HL-60/S4 treated with phorbol 12-myristate 13-acetate at 8.2 ng/mL for 4 days and 3 days (cell line): Measurements from ENCODE around the gene HOXA11.

ENCODE experiments used
- in situ Hi-C: fragments of 300-500 bp; cut with MboI; formaldehyde crosslinking; loops from 2 replicates; pipeline ENCODE4 v1.15.0; 2022; ENCODE audit warnings: low sequenced_read_pairs

The HOXA11 gene

DNA sequence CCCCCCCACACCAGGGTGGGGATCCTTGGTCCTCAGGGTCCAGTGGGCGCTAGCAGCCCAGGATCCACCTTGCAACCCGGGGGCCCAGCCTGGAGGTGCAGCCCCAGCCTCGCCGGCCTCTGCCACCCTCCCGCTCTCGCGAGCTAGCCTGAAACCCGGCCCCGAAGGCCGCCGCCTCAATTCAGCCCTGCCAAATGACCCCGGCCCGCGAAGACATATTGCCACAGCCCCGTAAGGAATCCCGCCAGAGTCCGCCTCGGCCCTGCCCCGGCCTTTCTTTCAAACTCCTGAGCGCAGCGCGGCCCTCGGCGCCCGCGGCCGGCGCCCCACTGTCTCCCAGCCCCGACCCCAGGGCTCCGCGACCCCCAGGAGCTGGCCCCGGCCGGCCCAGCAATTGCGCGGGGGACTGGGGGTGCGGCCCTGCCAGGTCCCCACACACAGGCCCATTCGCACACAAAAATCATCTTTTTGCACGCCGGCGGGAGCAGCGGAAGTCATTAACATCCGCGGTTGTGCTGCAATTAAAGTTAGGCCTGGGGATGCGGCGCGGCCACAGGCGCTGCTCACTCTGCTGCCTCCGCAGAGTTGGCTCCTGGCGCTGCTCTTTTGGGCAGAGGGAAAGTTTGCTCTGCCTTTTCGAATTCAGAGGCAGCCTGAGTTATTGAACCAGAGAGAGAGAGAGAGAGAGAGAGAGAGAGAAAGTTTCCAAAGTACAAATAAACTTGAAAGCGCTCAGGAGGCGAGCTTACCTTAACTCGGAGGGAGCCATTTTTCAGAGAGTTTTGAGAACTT, 45.5 kb downstream of the HOXA11 start:
- in situ Hi-C loops, result loop anchor here (10.0 kb wide), 1 partner anchor 285 kb away; no protein-coding TSS in a partner anchor

DNA sequence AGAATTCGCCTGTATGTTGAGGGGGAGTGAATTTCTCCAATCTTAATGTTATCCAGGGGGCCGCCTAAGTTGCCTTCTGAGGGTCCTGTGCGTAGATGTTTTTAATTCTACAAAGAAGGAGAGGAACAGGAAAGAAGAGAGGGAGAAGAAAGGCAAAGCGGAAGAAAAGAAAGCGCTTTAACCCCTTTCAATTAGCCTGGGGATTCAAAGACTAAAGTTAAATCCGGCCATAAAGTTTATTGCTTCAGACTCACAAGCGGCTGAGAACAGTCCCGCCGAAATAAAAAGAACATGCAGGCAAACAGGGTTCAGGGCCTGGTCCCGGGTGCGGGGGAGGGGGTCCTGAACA, 46.1 kb downstream of the HOXA11 start:
- in situ Hi-C loops, result no loop called here

DNA sequence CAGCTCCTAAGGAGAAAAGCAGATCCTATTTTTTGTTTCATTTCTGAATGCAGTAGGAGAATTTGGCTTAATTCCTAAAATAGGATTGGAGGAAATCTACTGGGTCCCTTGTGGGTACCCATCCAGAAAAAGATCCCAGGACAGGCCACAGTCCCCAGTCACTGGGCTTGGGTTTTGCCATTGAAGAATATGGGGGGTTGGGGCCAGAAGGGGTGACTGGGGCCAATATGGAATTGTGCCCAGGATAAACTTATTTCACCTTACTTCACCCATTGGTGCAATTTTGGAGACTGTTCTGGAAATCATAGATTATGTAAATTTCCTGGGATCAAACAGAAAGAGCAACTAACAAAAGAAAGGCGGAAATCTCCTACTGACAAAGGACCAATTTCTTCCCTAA, 46.6 kb downstream of the HOXA11 start:
- in situ Hi-C loops, result no loop called here

DNA sequence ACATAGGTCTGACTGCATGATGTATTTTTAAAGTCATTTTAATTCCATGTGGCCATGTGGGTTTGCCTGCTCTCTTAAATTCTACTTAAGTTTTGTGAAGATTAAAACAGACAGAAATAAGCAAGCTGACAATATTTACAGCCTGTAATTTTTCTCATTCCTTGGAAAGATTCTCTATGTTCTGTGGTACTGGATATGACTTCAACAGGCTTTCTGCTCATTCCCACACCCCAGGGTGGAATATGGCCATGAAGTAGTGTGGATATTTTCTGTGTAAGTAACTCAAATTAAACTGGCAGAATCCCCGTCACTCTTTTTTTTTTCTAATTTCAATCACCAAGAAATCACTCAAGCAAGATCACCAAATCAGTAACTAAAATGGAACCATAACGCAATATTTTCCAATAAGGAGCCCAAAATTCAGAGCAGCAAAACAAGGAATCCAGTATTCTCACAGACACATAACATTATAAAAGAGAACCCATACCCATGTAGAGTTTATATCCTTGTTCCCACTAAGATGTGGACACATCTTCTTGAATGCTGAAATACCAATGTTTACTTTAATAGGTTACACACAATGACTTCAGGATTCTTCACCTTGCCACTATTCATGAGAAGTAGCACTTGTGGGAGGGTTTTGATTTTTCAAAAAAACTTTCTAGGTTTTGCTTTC, 47.3 kb downstream of the HOXA11 start:
- in situ Hi-C loops, result no loop called here

DNA sequence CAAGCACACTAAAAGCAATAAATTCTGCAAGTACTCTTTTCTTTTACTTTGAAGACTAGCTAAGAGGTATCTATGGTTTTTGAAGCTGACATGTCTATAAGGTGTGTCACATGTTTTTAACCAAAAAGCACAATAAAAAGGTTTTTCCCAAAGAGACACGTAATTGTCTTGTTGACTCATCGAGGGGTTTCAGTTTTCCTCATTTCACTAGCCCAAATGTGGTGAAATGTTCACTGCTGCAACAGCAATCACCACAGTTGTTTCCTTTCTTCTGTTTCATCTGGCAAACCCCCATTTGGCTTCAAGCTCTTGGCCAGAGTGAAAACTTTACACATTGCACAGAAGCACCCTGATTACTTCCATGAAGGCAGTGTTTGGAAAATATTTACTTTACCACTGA, 50.6 kb downstream of the HOXA11 start:
- in situ Hi-C loops, result no loop called here

DNA sequence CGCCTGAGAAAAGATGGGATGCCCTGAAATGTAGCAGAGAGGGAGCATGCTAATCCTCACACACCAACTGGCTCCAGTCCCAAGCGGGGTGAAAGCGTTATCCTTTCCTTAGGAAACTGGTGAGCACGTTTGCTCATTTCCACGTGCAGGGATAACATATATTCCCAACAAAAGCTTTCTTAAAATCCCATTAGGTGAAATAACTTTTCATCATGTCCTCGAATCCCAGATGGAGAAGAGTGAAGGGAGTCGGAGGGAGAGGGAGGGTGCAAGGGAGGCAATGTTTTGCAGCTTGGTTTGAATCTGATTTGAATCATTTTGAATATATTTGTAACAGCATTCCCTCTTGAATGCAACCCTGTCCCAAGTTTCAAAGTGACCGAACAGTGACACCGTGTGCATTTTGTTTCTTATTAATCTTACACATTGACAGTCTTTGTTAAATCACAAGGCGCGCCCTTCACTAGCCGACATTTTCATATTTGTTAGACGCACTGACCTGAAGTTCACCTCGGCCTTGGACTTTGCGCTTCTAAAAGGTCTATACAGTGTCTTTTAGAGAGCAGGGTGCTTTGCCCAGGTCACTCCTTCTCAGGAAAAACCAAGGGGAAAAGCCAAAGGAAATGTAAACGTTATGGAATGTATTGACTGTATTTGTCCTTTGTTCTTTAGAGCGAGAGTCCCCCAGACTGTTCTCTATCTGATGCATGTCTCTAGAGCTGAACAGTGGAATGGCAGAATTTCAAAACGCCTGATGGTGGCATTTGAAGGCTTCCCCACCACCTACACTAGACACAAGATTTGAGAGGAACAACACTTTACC, 51.4 kb downstream of the HOXA11 start:
- in situ Hi-C loops, result no loop called here

DNA sequence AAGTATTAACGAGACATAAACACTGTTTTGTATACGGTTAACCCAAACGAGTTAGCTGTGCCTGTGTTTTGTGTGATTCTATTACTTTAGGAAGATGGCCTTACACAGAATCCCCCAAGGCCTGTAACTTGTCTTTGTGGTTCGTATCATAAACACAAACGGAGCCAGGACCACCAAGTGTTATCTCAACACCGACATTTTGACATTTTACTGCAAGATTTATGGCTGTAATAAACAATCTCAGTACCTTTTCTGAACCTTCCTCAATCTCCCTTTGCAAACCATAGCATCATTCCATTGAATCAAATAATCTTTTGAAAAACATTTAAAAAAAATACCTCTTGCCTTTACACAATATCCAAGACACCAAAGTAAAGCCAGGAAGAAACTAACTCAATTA, 52.1 kb downstream of the HOXA11 start:
- in situ Hi-C loops, result no loop called here

DNA sequence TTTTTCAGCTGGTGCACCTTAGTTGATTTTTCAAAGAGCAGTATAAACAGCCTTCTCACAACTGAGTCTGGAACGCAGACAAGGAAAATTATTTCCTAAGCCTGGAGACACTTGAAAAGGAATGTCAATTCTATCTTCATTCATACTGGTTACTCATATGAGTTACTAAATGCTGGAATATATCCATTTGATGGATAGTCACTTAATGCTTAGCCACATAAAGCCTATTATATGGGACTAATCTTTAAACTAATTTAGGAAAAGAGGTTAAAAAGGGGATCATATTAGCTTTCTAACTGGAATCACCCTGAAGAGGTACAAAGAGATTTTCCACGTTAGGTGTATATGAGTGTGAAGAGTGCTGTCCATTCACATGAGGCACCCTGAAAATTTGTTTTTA, 52.8 kb downstream of the HOXA11 start:
- in situ Hi-C loops, result no loop called here

DNA sequence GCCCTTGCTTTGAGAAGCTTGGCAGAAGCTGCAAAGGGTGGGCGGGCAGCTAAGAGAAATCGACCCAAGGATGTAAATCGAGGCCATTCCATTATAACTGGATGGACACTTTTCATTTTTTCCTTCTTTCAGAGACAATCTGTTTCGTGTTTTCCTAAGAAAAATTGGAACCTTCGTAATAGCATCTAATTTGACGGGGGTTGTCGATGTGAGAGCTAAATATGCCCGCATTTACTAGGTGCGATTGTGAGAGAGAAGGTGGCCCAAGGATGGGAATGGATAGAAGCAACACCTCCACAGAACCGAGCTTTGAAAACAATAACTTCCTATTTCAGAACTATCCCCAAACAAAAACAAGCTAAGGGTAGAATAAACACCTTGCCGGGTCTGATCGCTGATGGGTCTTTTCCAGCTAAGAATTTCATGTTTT, 53.6 kb downstream of the HOXA11 start:
- in situ Hi-C loops, result no loop called here
